ENCODE measurements around the gene FOXJ3.

Gene FOXJ3

DNA sequence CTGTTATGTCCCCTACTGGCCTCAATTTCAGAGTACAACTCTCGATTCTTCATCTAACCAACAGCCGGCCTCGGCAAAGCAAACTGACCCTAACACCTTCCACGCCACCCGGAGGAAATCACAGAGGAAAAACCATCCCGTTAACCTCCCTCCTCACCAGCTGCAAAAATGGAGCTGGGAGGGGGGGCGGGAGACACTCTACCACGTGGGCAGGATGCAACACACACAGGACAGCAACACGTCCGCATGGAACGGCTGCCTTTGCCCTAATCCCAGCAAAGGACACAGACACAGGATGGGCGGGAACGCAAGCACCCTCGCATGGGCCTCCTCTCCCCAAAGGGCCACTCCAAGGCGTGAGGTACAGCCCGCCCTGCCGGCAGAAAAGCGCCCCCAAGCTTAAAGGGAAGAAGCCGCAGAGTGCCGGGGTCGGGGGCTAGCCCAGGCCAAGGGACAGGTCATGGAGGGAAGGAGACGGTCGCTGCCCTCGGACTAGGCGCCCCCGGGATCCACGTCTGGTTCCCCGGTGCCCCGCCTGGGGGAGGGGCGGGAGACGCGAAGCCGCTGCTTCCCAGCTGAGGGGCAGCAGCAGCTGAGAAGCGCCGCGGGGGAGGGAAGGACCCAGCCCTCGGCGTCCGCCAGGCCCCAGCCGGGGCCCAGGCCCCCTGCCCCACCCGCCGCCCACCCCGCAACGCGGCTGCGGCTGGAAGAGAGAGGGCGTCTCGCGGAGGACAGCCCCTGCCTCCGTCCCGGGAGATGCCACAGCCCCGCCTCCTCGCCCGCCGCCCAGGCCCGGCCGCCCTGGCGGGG lies 590 bp downstream of the FOXJ3 start:
- DNase-seq (ENCODE audit: low read depth), result no peak

DNA sequence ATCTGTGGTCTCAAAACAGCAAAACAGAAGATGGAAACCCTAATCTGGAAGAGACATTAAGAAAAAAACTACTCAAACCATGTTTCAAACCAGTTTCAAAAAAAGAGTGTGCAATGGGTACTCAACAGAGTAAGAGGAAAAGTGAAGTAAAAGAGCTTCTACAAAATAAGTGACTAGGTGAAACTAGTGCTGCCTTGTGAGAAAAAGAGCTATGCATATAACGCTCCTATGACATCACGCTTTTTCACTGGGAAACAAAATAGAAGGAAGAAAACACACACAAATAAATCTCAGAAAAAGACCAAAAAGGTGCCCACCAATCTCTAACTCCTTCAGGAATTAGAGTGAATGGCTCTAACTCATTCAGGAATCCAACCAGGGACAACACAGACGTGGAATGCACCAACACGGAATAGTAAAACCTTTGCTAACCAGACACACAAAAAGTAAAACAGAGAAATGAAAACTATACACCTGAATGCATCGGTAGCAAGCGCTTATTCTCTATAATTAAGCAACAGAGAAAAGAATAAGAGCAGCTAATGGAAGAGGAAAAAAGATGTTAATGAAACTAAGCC lies 1.3 kb downstream of the FOXJ3 start:
- DNase-seq (ENCODE audit: low read depth), result no peak

DNA sequence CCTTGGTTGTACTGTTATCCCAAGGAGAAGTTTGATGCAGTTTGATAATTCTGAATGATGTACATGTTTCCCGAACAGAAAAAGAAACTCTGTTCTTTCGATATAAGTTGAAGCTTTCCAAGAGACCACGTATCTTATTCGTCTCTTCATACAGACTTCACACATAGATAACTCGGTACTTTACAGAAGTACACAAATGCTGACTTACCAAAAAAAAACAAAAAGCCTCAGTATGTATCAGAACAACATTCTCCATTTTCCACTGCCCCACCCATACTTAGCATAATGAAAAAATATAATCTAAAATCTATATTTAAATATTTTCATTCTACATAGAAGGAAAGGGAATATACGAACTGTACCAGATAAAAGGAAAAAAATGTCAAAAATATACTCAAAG lies 2.2 kb downstream of the FOXJ3 start:
- no peak for DNase-seq (ENCODE audit: low read depth)

DNA sequence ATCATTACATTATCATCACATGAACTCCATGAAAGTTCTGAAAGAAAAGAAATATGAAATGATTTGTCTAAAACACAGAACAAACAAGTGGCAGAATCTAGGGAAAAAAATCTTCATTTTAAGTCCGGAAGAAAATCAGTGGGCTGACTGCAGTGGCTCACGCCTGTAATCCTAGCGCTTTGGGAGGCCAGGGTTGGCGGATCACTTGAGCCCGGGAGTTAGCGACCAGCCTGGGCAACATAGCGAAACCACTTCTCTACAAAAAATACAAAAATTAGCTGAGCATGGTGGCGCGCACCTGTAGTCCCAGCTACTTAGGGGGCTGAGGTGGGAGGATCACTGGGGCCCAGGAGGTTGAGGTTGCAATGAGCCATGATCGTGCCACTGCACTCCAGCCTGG lies 4.8 kb downstream of the FOXJ3 start:
- no peak for DNase-seq (ENCODE audit: low read depth)

DNA sequence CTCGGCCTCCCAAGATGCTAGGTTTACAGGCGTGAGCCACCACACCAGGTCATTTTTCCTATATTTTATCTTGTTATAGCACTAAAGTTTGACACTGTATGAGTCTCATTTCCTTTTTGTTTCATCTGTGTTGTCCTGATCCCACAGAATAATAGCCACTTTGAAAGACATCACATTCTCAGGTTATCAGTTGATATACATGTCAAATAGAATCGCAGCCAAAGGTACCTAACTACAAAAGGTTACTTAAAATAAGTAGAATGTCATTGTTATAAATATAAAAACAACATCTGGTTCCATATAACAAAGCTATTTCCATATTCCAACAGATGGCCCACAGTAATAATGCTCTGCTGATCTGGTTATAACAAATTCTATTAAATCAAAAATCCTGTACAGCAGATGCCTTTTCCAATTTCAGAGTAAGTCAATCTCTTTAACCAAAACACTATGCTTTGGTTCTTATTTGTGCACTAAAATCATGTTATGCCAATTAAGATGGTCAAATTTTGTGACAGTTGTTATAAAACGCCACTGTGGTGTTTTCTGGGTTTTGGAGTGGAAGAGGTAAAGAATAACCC lies 6.0 kb downstream of the FOXJ3 start:
- DNase-seq (ENCODE audit: low read depth), result no peak

DNA sequence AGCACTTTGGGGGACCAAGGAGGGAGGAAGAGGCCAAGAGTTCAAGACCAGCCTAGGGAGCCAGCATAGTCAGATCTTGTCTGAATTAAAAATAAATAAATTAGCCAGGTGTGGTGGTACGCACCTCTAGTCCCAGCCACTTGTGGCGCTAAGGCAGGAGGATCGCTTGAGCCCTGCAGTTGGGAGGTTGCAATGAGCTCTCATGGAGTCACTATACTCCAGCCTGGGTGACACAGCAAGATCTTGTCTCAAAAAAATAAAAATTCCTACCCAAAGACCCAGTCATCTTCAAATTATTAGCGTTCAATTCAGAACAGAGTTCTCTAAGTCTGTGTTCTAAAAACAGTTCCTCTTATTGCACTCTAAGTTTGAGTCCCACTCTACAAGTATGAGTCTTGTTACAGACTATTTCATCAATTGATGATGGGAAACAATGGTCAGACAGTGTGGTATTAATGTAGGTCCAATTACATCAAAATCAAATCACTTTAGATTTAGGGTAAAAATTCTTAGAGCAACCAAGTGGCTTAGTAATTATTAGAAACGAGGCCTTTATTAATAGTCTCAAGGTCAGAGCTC lies 6.9 kb downstream of the FOXJ3 start:
- DNase-seq (ENCODE audit: low read depth), result no peak

DNA sequence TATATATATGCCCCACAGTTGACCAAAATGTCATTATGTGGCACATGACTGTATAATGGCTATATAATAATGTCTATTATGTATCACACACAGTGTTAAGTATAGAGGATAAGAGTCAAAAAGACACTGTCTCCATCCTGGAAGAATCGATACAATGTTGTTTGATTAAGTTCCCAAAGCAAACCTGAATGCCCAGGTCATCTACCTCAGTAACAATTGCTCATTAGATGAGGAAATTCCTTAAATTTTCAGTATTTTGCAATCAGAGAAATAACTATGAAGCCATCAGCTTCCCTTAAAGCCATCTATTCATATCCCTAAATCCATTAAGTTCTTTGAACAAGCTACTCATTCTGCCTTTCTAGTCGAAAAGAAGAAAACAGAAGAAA lies 10.0 kb downstream of the FOXJ3 start:
- DNase-seq (ENCODE audit: low read depth), result no peak

DNA sequence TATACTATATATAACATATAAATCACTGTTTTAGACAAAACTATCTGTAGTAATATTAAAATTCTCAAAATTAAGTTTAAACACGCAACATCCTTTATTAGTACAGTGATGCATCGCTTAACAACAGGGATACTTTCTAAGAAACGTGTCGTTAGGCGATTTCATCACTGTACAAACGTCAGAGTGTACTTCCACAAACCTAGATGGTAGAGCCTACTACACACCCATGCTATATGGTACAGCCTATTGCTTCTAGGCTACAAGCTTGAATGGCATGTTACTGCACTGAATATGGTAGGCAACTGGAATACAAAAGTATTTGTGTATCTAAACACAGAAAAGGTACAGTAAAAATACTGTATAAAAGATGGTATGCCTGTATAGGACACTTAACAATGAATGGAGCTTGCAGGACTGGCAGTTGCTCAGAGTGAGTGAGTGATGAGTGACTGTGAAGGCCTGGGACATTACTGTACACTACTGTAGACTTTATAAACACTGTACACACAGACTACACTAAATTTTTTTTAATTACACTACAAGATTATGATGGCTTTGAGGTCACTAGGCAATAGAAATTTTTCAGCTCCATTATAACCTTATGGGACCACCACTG lies 10.5 kb downstream of the FOXJ3 start:
- no peak for DNase-seq (ENCODE audit: low read depth)

DNA sequence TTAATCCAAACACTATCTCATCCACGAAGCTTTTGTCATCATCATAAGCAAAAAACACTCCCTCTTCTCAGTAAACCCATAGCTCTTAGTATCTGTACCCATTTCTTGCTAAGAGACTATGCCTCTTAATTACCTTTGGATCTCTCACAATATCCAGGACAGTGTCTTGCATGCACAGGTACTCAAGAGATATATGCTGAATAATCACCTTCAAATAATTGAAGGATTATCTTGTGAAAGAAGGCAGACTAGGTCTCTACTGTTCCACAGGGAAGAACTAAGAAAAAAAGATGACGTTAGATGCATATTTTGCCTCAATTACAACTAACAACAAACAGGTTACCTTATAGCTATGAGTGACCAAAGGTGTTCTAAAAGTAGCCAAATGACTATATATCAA lies 11.5 kb downstream of the FOXJ3 start:
- DNase-seq (ENCODE audit: low read depth), result no peak

DNA sequence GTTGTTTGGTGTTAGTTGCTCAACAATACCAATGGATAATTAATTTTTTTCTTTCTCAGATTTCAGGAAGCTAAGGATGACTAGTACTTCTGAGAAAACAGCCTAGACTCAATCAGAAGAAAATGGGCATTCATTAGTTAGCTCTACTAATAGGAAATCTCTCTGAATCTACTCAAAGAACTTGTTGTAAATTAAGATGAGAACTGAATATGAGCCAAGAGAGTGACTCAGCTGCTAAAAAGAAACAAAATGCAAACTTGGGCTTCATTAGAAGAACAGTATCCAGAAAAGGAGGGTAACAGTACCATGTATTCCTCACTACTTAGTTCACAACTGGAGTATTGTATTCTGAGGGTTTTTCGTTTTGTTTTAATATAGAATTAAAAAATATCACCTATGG lies 12.5 kb downstream of the FOXJ3 start:
- DNase-seq (ENCODE audit: low read depth), result no peak

DNA sequence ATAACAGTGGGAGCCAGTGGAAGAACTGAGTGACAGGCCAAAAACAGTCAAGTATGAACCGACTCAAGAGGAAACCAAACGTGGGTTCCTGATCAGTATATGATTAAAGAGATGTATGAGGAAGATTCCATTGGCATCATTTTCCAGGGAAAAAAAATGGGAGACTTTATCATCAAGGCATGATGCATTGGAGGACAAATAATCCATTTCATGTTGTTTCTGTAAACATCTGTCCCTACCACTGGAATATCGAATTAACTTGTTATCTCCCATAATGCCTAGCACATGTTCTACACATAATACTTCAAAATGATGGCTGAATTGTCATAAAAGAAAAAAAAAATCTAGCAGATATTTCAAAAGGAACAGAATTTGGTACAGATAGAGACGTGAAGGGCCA lies 13.3 kb downstream of the FOXJ3 start:
- DNase-seq (ENCODE audit: low read depth), result no peak

DNA sequence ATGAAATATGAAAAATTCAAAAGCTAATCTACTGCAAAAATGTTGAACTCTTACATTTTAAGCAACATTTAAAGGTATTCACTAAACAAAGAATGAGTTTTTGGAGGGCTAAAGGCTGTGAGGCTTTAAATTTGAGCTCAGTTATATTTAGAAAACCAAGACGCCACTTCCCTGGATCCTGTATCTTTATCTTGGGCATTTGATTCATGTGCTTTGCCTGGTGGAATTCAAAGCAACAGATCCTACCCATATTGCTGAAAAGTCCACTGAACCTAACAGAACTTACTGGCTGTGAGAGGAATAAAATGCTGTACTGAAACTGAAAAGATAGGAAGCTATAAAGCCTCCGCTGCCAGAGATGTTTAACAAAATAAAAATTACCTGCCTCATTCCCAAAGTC lies 14.3 kb downstream of the FOXJ3 start:
- DNase-seq (ENCODE audit: low read depth), result no peak

DNA sequence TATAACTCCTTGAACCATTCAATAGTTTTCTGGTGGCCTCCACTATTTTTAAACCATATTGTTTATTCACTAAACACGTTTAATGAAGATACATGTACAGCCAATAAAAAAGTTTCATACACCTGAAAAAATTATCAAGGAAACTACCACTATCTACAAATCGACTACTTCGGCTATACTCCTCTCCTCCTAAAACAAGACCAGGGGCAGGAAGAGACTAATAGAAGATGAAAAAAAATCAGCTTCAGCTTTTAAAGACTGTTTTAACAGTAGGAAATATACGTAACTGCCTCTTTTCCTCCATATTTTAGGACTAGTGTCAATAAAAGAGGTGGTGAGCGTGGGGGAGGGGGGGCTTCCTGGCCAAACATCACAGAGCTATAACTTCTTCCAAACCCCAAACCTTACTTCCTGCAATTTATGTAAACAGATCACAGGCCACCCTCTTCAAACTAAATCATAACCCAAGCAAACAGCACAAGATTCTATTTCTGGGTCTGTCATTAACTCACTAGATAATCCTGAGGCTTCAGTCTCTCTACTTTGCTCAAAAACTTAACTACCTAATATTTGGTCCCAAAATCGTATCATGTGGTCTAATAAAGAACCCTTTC lies 15.1 kb downstream of the FOXJ3 start:
- no peak for DNase-seq (ENCODE audit: low read depth)

DNA sequence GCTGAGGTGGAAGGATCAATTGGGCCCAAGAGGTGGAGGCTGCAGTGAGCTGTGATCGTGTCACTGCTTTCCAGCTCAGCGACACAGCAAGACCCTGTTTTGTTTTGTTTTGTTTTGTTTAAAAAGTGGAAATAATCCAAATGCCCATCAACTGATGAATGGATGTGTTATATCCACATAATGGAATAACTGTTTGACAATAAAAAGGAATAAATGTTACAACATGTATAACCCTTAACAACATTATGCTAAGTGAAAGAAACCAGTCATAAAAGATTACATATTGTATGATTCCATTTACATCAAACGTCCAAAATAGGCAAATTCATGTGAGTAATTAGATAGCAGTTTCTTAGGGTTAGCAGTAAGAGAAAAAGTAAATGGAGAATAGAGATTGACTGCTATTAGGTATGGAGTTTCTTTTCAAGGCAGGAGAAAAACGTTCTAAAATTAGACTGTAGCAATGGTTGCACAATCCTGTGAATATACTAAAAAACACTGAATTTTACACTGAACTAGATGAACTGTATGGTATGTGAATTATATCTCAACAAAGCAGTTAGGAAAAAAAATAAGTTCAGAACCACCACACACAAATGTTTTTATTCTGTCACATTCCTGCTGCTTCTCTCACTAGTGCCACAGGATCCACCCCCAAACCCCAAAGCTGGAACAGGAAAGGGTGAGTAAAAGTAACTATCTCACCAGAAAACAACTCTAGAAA lies 15.7 kb downstream of the FOXJ3 start:
- peak; percentile 51 for DNase-seq (ENCODE audit: low read depth)

DNA sequence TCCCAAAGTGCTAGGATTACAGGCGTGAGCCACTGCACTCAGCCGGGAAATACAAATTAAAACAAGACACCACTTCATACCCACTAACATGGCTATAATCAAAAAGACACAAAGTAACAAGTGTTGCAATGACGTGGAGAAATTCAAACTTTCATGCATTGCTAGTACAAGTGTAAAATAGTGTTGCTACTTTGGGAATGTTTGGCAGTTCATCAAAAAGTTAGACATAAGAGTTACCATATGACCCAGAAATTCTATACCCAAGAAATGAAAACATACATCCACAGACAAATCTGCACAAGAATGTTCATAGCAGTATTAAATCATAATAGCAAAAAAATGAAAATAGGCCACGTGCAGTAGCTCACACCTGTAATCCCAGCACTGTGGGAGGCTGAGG lies 16.4 kb downstream of the FOXJ3 start:
- DNase-seq (ENCODE audit: low read depth), result no peak

DNA sequence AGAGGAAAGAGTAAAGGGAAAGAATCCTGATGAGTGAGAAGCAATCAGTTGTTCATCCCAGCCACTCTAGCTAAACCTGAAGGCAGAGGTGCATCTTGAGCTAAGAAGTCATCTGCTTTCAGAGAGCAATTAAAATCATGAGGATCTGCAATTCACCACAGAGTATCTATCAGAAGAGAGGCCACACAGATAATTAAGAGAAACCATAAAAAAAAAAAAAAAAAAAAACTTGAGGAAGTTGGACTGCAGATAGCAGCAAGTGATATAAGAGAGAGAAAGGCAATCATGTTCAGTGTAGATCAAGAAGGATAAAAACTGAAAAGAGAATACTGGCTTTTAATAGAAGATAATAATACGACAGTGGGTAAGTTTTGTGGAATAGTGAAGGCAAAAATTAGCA lies 17.7 kb downstream of the FOXJ3 start:
- DNase-seq (ENCODE audit: low read depth), result no peak

DNA sequence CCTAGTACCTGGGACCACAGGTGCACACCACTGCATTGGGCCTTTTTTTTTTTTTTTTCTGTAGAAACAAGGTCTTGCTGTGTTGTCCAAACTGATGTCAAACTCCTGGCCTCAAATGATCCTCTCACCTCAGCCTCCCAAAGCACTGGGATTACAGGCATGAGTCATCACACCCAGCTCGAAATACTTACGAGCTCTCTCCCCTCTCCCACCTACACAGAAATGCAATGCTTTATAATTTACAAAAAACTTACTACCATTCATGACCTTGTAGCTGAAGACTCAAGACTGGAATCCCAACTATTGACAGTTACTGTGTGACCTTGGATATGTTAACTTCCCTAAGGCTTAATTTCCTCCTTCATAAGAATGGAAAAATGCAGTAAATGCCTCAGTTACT lies 18.7 kb downstream of the FOXJ3 start:
- DNase-seq (ENCODE audit: low read depth), result no peak

DNA sequence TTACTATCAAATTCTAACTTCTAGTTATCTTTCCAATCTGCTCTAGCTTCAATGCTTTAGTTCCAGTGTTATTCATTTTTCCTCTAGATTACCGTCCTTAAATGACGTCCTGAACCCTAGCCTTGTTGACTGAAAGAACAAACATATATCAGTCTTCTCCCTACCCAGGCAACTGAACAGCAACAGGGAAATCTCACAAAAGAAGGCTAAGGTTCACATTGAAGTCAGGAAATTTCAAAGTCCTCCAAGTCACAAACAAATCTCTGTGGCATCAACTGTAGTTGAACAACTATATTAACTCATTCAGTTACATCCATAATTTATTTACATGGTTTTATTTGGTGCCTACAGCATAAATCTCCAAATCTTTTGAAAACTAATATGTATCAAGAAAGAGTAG lies 19.5 kb downstream of the FOXJ3 start:
- no peak for DNase-seq (ENCODE audit: low read depth)

DNA sequence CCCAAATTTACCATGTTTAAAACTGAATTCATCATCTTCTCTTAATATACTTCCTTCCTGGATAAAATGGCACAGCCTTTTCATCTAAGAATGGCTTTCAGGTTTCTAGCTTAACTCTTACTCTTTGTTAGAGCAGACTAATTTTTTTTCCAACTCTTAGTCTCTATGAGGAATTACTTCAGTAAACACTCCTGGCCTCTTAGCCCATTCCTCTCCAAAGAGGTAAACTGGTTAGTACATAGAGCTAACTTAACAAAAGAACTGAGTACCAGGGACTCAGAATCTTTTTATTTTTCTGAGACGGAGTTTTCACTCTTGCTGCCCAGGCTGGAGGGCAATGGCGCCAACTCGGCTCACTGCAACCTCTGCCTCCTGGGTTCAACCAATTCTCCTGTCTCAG lies 21.1 kb downstream of the FOXJ3 start:
- no peak for DNase-seq (ENCODE audit: low read depth)

DNA sequence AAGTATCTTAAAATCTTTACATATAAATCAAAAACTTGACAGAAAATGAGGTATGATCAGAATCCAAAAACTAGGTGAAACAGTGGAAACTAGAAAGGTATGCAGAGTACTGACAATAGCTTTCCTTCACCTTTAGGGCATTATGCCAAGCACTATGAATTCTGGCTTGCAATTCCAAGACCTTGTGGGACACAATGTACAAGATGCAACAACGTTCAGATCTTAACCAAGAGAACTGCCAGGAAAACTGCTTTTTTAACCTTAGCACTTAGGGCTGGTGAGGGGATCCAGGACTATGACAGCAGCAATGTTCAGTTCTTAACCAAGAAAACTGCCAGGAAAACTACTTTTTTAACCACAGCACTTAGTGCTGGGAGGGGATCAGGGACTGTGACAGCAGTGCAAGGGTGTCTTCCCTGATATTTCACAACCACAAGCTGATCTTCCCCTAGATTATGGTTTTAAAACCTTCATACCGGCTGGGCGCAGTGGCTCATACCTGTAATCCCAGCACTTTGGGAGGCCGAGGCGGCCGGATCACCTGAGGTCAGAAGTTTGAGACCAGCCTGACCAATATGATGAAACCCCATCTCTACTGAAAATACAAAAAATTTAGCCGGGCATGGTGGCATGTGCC lies 22.3 kb downstream of the FOXJ3 start:
- DNase-seq (ENCODE audit: low read depth), result no peak

DNA sequence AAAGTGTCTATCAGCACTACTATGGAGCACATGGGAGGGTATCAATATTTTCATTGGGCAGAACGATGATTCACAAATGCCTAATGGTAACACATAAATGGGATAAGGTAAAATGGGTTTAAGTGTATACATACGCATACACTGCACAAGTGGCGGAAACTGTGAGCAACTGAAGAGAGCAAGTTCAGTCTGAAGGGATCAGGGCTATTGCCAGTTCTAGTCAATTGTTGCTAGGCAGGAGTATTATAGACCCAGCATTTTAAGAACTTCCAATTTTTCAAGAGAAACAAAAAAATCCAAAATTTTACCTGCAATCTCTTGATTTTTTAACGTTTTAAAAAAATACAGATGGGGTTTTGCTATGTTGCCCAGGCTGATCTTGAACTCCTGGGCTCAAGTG lies 23.1 kb downstream of the FOXJ3 start:
- DNase-seq (ENCODE audit: low read depth), result no peak
